A549 (cell line): ENCODE data around the gene BOLA2B. TPM values are rescaled to one million over a fixed set of nuclear protein-coding genes. Genes with fewer than 3 reads are reported as not detected.

ENCODE experiments used
- ATAC-seq, 2 experiments: fragments of 200-7000 bp in 1 of 2; fragments of >200 bp in 1 of 2; cut with Nextera tagmentation in 1 of 2; cut with Tn5 transposase in 1 of 2; 3 replicates each; pipeline versions ENCODE4 v1.8.0 to v1.9.1; 2018 to 2020; ENCODE audit warnings: mild to moderate bottlenecking in 1 of 2, moderate library complexity in 1 of 2
- CTCF ChIA-PET: fragments of 300-600 bp; sonication (Branson Sonifier 250); formaldehyde crosslinking; extraction: SDS; loops from one replicate; lab custom pipeline; 2021; ENCODE audit warnings: antibody characterized with exemption, inconsistent platforms; lab: Yijun Ruan, JAX
- POLR2A ChIA-PET: fragments of 350-600 bp; formaldehyde crosslinking; extraction: SDS; loops from one replicate; lab custom pipeline; 2021; ENCODE audit warnings: antibody characterized with exemption, inconsistent platforms; lab: Yijun Ruan, JAX
- DNase-seq, 2 experiments: peaks; one replicate each; pipeline versions ENCODE4 v3.0.0 to v3.0.0-alpha.2; 2011 to 2016; ENCODE audit warnings: low read depth in 1 of 2, low spot score in 1 of 2
- FAIRE-seq: peaks from 2 replicates; lab custom pipeline; 2011; peaks lifted over from hg19 to GRCh38; lab: Jason Lieb, UNC
- H3K27ac ChIP-seq, 2 experiments: fragments of >200 bp; sonication (Bioruptor Twin); formaldehyde crosslinking; 3 replicates each; pipeline ENCODE4 v1.5.1; 2016 to 2017
- H3K4me1 ChIP-seq: fragments of >200 bp; sonication (Bioruptor Twin); formaldehyde crosslinking; 3 replicates; pipeline ENCODE4 v1.6.1; 2016
- H3K4me2 ChIP-seq: fragments of >200 bp; sonication (Bioruptor Twin); formaldehyde crosslinking; 3 replicates; pipeline ENCODE4 v1.6.1; 2016
- H3K4me3 ChIP-seq: fragments of >200 bp; sonication (Bioruptor Twin); formaldehyde crosslinking; 3 replicates; pipeline ENCODE4 v1.5.1; 2016
- H3K9me3 ChIP-seq: fragments of >200 bp; sonication (Bioruptor Twin); formaldehyde crosslinking; 3 replicates; pipeline ENCODE4 v1.6.1; 2016
- FOSB ChIP-seq: fragments of 250-450 bp; sonication (Bioruptor Pico); IDR thresholded peaks from 2 replicates; pipeline ENCODE4 v1.5.0; 2020; ENCODE audit warnings: mild to moderate bottlenecking, moderate library complexity
- HES2 ChIP-seq: fragments of >200 bp; sonication (Bioruptor Twin); formaldehyde crosslinking; IDR thresholded peaks from 2 replicates; pipeline ENCODE4 v1.6.1; 2016
- HOXB13 ChIP-seq: fragments of 250-450 bp; sonication (Bioruptor Pico); IDR thresholded peaks from 2 replicates; pipeline ENCODE4 v1.5.0; 2020; ENCODE audit warnings: low read depth, mild to moderate bottlenecking, moderate library complexity
- MAFK ChIP-seq: fragments of 450-650 bp; IDR thresholded peaks from 2 replicates; pipeline ENCODE4 v1.6.1; 2014; ENCODE audit not compliant: partially characterized antibody
- NFE2L2 ChIP-seq: fragments of 150-350 bp; conservative IDR thresholded peaks from 2 replicates; pipeline ENCODE4 v1.6.1; 2014; ENCODE audit warnings: low read length
- PHF8 ChIP-seq: fragments of 200-600 bp; sonication (generic); IDR thresholded peaks from 2 replicates; pipeline ENCODE4 v1.6.1; 2016; ENCODE audit warnings: low read depth, mild to moderate bottlenecking, antibody characterized with exemption, moderate library complexity, borderline replicate concordance
- POLR2AphosphoS2 ChIP-seq: conservative IDR thresholded peaks from 2 replicates; pipeline ENCODE4 v1.6.1; 2012; ENCODE audit warnings: low read length, improper control_type of control experiment, inconsistent platforms
- RFX5 ChIP-seq: fragments of 450-650 bp; IDR thresholded peaks from 2 replicates; pipeline ENCODE4 v1.7.1; 2014; ENCODE audit warnings: antibody characterized with exemption, mild to moderate bottlenecking, moderate library complexity
- RNF2 ChIP-seq: fragments of 200-600 bp; sonication (generic); IDR thresholded peaks from 2 replicates; pipeline ENCODE4 v1.6.1; 2016; ENCODE audit warnings: low read depth, mild to moderate bottlenecking, antibody characterized with exemption, moderate library complexity, borderline replicate concordance
- SMC3 ChIP-seq: fragments of >200 bp; sonication (Bioruptor Twin); formaldehyde crosslinking; IDR thresholded peaks from 3 replicates; pipeline ENCODE4 v1.6.1; 2018; ENCODE audit warnings: inconsistent platforms
- TFCP2L1 ChIP-seq: fragments of 250-450 bp; sonication (Bioruptor Pico); IDR thresholded peaks from 2 replicates; pipeline ENCODE4 v1.5.0; 2021; ENCODE audit warnings: mild to moderate bottlenecking
- TP53 ChIP-seq: fragments of 250-450 bp; sonication (Bioruptor Pico); IDR thresholded peaks from 2 replicates; pipeline ENCODE4 v1.5.0; 2021; ENCODE audit warnings: mild to moderate bottlenecking, moderate library complexity
- USF2 ChIP-seq: fragments of 450-650 bp; IDR thresholded peaks from 2 replicates; pipeline ENCODE4 v1.6.1; 2014; ENCODE audit warnings: antibody characterized with exemption
- ZC3H11A ChIP-seq: fragments of 450-650 bp; IDR thresholded peaks from 2 replicates; pipeline ENCODE4 v1.6.1; 2014; ENCODE audit warnings: antibody characterized with exemption, mild to moderate bottlenecking
- ZFP36 ChIP-seq: fragments of 450-650 bp; IDR thresholded peaks from 2 replicates; pipeline ENCODE4 v1.6.1; 2014; ENCODE audit warnings: borderline replicate concordance; ENCODE audit not compliant: partially characterized antibody
- ZNF302 ChIP-seq: fragments of 250-450 bp; sonication (Bioruptor Pico); IDR thresholded peaks from 2 replicates; pipeline ENCODE4 v1.9.0; 2021; ENCODE audit warnings: inconsistent platforms, mild to moderate bottlenecking, moderate library complexity
- WGBS: methylation state at CpG from one replicate; pipeline ENCODE4 v1.1.6; 2017; ENCODE audit errors: missing lambda C conversion rate; 5-methylcytosine and 5-hydroxymethylcytosine counted together
- polyA plus RNA-seq, 4 experiments: library from polyadenylated mRNA; depleted of rRNA in 3 of 4; stranded (reverse); fragments of >200 nt; fragmentation: RNase III in 1 of 4; extraction: RNeasy Plus Mini Kit Qiagen cat#74134 plus additional on column Dnase treatment in 1 of 4; gene quantifications; 2 replicates in 3 of 4; 3 replicates in 1 of 4; pipeline ENCODE4 v1.2.3, GENCODE V29; 2011 to 2017
- TF ChIP-seq, protein P1 (sequence below): IDR thresholded peaks from 2 replicates; pipeline ENCODE4 v1.6.1; 2012
- TF ChIP-seq, protein P2 (sequence below): fragments of 150-350 bp; IDR thresholded peaks from 2 replicates; pipeline ENCODE4 v1.6.1; 2014; ENCODE audit warnings: low read depth, mild to moderate bottlenecking, low read length

Gene BOLA2B
- polyA plus RNA-seq, 2 of the 4 experiments (the other 2 are of a cell fraction): 43.9 to 244 TPM

DNA sequence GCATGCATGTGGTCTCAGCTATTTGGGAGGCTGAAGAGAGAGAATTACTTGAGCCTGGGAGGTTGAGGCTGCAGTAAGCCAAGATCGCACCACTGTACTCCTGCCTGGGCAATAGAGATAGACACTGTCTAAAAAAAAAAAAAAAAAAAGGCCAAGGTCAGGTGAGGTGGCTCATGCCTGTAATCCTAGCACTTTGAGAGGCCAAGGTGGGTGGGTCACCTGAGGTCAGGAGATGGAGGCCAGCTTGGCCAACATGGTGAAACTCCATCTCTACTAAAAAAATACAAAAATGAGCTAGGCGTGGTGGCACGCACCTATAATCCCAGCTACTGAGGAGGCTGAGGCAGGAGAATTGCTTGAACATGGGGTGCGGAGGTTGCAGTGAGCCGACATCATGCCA lies 38.3 kb downstream of the BOLA2B start:
- CTCF ChIA-PET: interaction anchor here (0.7 to 1.4 kb wide), 2 partner anchors 31 to 61 kb away, joined by 4 to 5 read pairs; no protein-coding TSS in a partner anchor
- Histone ChIP-seq H3K27ac (no peak overlapping the region), H3K4me3 (no peak overlapping the region), H3K4me1 (no peaks in the 10 kb centered on the region), H3K9me3 (peaks cover 3% of the 10 kb centered on the region; the same call in 1 of the 3 replicates), H3K4me2 (no peak overlapping the region)
- WGBS: 89% methylated on average over 5 of the region's 5 CpGs
- POLR2A ChIA-PET: no interaction called here
- FAIRE-seq (no peak), DNase-seq (no peak), ATAC-seq (no peak)
- TF ChIP-seq PHF8: no peak
- TF ChIP-seq, protein P1, sequence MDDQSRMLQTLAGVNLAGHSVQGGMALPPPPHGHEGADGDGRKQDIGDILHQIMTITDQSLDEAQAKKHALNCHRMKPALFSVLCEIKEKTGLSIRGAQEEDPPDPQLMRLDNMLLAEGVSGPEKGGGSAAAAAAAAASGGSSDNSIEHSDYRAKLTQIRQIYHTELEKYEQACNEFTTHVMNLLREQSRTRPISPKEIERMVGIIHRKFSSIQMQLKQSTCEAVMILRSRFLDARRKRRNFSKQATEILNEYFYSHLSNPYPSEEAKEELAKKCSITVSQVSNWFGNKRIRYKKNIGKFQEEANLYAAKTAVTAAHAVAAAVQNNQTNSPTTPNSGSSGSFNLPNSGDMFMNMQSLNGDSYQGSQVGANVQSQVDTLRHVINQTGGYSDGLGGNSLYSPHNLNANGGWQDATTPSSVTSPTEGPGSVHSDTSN: no peak
- TF ChIP-seq ZNF302 (CRISPR knock-in tag): no peak
- no peak for TF ChIP-seq NFE2L2

GRCh38 chr16:30152517-30152916 lies 40.9 kb downstream of the BOLA2B start:
- H3K4me3 ChIP-seq: no peak overlapping the region
- H3K27ac ChIP-seq: no peak overlapping the region
- DNase-seq: no peak
- FAIRE-seq: no peak
- H3K9me3 ChIP-seq: peaks cover 23% of the 10 kb centered on the region
- 93% methylated on average over 9 of the region's 9 CpGs for WGBS
- no peak overlapping the region for H3K4me2 ChIP-seq
- TF ChIP-seq HOXB13 (no peak), ZC3H11A (peak; percentile 89), USF2 (no peak), TFCP2L1 (no peak), ZFP36 (no peak)
- H3K4me1 ChIP-seq: no peaks in the 10 kb centered on the region
- ChIA-PET POLR2A (interaction anchor here (0.6 kb wide), 1 partner anchor 23 kb away, joined by 4 read pairs; no protein-coding TSS in a partner anchor), CTCF (interaction anchor here (1.1 to 1.8 kb wide), 4 partner anchors 10 to 61 kb away, joined by 3 to 4 read pairs (median 4); partner anchors contain the start of gene TBX6)
- no peak for ATAC-seq

- Histone ChIP-seq H3K27ac (no peak overlapping the region), H3K9me3 (peaks cover 23% of the 10 kb centered on the region), H3K4me2 (no peak overlapping the region), H3K4me1 (no peaks in the 10 kb centered on the region), H3K4me3 (no peak overlapping the region)
- FAIRE-seq (no peak), DNase-seq (no peak), ATAC-seq (no peak)
- TF ChIP-seq FOSB (CRISPR knock-in tag) (no peak), TP53 (CRISPR knock-in tag) (no peak), MAFK (no peak), SMC3 (no peak), RFX5 (no peak), NFE2L2 (no peak), RNF2 (no peak), POLR2AphosphoS2 (no peak), HES2 (no peak), PHF8 (no peak)
- TF ChIP-seq, protein P2, sequence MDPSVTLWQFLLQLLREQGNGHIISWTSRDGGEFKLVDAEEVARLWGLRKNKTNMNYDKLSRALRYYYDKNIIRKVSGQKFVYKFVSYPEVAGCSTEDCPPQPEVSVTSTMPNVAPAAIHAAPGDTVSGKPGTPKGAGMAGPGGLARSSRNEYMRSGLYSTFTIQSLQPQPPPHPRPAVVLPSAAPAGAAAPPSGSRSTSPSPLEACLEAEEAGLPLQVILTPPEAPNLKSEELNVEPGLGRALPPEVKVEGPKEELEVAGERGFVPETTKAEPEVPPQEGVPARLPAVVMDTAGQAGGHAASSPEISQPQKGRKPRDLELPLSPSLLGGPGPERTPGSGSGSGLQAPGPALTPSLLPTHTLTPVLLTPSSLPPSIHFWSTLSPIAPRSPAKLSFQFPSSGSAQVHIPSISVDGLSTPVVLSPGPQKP: no peak
- ChIA-PET CTCF (interaction anchor here (0.6 to 0.8 kb wide), 3 partner anchors 22 to 58 kb away, joined by 3 read pairs; no protein-coding TSS in a partner anchor), POLR2A (no interaction called here)
- 55% methylated on average over 7 of the region's 7 CpGs for WGBS
Measured at GRCh38 chr16:30151091-30151490, 42.4 kb downstream of the BOLA2B start.
